ENCODE measurements around the gene CD200R1.

CD200R1 gene

DNA sequence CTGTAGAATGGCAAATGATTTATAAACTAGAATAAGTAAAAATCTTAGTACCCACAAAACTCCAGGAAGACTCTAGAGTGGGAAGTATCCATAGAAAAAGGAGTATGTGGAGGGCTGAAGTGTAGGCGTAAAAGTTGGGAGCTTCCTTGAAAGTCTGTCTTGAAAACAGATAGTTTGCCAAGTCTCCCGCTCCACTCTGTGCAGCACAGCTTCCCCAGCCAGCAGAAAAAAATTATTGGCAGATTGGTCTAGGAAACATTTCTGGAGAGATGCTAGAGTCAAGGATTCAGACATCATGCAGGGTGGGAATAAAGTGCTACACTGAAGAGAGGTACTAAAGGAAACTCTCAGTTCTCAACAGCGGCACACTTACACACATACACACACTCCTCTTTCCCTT lies 74.8 kb downstream of the CD200R1 start:
- no peak for DNase-seq (ENCODE audit: low read depth)
- no peak overlapping the region for H3K4me3 ChIP-seq (ENCODE audit: low read depth, low read length)
- TF ChIP-seq, protein P1, sequence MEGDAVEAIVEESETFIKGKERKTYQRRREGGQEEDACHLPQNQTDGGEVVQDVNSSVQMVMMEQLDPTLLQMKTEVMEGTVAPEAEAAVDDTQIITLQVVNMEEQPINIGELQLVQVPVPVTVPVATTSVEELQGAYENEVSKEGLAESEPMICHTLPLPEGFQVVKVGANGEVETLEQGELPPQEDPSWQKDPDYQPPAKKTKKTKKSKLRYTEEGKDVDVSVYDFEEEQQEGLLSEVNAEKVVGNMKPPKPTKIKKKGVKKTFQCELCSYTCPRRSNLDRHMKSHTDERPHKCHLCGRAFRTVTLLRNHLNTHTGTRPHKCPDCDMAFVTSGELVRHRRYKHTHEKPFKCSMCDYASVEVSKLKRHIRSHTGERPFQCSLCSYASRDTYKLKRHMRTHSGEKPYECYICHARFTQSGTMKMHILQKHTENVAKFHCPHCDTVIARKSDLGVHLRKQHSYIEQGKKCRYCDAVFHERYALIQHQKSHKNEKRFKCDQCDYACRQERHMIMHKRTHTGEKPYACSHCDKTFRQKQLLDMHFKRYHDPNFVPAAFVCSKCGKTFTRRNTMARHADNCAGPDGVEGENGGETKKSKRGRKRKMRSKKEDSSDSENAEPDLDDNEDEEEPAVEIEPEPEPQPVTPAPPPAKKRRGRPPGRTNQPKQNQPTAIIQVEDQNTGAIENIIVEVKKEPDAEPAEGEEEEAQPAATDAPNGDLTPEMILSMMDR (IDR thresholded peaks at IDR 0.05; ENCODE audit: low read depth, low read length, missing control alignments): no peak

DNA sequence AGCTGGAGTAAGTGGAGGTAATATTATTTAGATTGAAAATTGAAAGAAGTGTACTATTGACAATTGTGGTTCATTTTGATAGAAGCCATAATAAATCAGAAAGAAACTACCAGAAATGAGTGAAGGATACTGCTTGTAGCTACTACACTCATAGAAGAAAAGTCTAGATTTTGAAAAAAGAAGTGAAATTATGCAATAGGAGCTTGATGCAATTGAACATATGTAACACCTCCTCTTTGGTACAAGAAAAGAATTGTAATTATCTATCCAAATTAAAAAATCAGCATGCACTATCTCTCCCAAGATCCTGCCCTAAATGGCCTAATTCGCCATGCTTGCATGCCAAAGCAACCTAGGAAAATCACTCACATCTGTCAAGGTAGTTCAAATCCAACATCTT lies 77.1 kb downstream of the CD200R1 start:
- no peak overlapping the region for H3K4me3 ChIP-seq (ENCODE audit: low read depth, low read length)
- no peak for DNase-seq (ENCODE audit: low read depth)
- TF ChIP-seq, protein P1 (IDR thresholded peaks at IDR 0.05; ENCODE audit: low read depth, low read length, missing control alignments): no peak

DNA sequence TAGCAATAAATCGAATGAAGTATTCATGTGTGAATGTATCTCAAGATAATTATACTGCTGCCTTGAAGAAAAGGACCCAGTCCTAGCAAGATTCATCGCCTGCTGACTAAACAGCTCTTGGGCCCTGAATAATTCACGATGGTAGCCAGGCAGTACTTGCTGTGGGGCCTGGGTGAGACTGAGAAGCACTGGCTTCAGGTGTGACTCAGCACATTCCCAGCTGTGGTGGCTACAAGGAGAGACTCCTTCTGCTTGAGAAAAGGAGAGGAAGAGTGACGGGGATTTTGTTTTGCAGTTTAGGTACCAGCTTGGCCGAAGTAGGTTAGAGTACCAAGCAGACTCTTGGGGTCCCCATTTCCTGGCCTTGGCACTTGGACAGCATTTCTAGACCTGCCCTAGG lies 80.6 kb downstream of the CD200R1 start:
- TF ChIP-seq, protein P1 (IDR thresholded peaks at IDR 0.05; ENCODE audit: low read depth, low read length, missing control alignments): no peak
- no peak overlapping the region for H3K4me3 ChIP-seq (ENCODE audit: low read depth, low read length)
- DNase-seq (ENCODE audit: low read depth): no peak

DNA sequence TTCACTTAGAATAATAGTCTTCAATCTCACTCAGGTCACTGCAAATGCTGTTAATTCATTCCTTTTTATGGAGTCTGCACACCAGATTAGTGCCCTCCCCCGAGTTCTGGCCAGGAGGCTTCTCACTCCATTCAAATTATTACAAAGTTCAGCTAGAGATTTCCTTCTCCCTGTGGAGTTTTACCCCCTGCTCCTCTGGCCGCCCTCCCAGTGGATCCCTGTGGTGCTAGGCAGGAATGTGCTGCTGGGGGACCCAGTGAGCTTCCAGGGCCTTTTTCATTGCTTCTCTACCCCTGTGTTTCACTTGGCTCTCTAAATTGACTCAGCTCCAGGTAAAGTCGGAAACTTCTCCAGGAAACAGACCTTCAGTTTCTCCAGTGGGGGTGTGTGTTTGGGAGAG lies 85.5 kb downstream of the CD200R1 start:
- TF ChIP-seq, protein P1 (IDR thresholded peaks at IDR 0.05; ENCODE audit: low read depth, low read length, missing control alignments): no peak

DNA sequence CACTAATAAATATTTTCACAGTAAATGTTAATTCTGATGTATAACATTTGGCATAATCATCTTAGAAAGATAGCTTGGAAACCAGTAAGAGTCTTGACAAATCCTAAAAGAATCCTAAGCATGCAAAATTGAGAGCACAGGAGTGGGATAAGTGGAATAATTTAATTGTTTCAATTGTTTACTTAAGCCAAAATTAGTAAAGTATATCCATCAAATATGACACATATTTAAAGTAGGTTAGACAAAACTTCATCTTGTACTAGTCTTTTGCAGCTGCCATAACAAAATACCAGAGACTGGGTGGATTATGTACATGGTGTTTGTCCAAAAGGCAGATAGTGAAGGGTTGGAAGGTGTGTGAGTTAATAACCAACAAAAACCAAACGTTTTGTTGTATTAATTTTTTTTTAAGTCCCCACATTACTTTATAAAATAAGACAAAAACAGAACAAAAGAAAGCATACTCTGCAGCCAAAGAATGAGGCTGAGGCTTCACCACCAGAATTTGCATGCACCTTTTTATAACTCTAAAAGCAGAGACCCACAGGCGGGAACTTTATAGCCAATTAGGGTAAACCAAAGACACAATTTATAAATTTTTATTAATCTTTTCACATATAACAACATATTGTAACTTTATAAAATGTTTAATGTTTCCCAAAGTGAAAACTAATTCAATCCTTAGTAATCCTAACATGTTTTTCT lies 86.4 kb downstream of the CD200R1 start:
- H3K4me3 ChIP-seq (ENCODE audit: low read depth, low read length): no peak overlapping the region
- TF ChIP-seq, protein P1 (IDR thresholded peaks at IDR 0.05; ENCODE audit: low read depth, low read length, missing control alignments): no peak
- no peak for DNase-seq (ENCODE audit: low read depth)

More for the DNA sequence above, 85.5 kb downstream of the CD200R1 start:
- H3K4me3 ChIP-seq (ENCODE audit: low read depth, low read length): no peak overlapping the region
- no peak for DNase-seq (ENCODE audit: low read depth)

DNA sequence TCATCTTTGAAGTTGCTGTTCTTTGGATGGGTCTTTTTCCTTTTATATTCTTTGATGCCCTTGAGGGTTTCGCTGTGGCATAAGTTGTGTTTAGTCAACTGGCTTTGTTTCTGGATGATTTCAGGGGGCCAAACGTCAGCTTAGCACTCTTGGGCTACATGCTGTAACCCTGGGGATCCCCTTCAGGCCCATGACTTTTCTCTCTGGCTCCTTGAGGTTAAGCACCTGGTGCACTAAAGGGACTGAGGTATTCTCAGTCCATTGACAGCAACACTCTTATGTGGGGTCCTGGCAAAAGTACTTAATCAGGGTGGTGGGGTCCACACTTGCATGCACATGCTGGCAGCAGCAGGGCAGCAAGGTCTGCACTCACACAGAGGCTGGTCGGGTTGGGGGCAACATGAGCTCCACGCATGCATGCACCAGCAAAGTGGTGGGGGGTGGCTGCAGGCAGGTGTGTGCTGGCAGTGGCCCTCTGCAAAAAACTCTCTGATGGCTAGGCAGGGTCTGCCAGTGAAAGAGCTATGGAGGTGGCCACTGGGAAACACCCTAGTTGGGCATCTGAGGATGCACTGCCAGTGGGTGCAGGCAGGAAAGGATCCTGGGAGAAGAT lies 90.1 kb downstream of the CD200R1 start:
- H3K4me3 ChIP-seq (ENCODE audit: low read depth, low read length): no peak overlapping the region
- TF ChIP-seq, protein P1 (IDR thresholded peaks at IDR 0.05; ENCODE audit: low read depth, low read length, missing control alignments): no peak
- no peak for DNase-seq (ENCODE audit: low read depth)

DNA sequence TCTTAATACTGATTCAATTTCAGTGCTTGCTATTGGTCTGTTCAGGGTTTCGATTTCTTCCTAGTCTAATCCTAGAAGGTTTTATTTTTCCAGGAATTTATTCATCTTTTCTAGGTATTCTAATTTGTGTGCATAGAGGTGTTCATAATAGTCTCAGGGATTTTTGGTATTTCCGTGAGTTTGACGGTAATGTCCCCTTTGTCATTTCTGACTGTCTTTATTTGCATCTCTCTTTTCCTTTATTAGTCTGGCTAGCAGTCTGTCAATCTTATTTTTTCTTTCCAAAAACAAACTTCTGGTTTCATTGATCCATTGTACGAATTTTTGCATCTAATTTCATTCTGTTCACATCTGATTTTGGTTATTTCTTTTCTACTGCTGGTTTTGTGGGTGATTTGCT lies 93.0 kb downstream of the CD200R1 start:
- H3K4me3 ChIP-seq (ENCODE audit: low read depth, low read length): no peak overlapping the region
- TF ChIP-seq, protein P1 (IDR thresholded peaks at IDR 0.05; ENCODE audit: low read depth, low read length, missing control alignments): no peak
- no peak for DNase-seq (ENCODE audit: low read depth)

Measured in GM12864 (cell line).